ENCODE data around the gene CALD1.

The CALD1 gene

GRCh38 chr7:134826105-134826504 lies 46.7 kb downstream of the CALD1 start:
- peak; percentile 57 for DNase-seq (ENCODE audit: low read depth)

- no peak for DNase-seq (ENCODE audit: low read depth)
These were observed 48.0 kb downstream of the CALD1 start for GRCh38 chr7:134827436-134827835.

GRCh38 chr7:134827889-134828288 lies 48.5 kb downstream of the CALD1 start:
- DNase-seq (ENCODE audit: low read depth) = peak; percentile 90

- DNase-seq (ENCODE audit: low read depth) = peak; percentile 49
These were observed 48.9 kb downstream of the CALD1 start for GRCh38 chr7:134828361-134828760.

- DNase-seq (ENCODE audit: low read depth) = no peak
These were observed 50.0 kb downstream of the CALD1 start for GRCh38 chr7:134829380-134829986.

GRCh38 chr7:134831862-134832261 lies 52.4 kb downstream of the CALD1 start:
- no peak for DNase-seq (ENCODE audit: low read depth)

- DNase-seq (ENCODE audit: low read depth) = peak; percentile 29
These were observed 52.9 kb downstream of the CALD1 start for GRCh38 chr7:134832367-134832766.

GRCh38 chr7:134834689-134835462 lies 55.4 kb downstream of the CALD1 start:
- no peak for DNase-seq (ENCODE audit: low read depth)

- DNase-seq (ENCODE audit: low read depth) = no peak
These were observed 56.0 kb downstream of the CALD1 start for GRCh38 chr7:134835463-134835823.

- peak; percentile 90 for DNase-seq (ENCODE audit: low read depth)
These were observed 57.0 kb downstream of the CALD1 start for GRCh38 chr7:134836447-134836846.

GRCh38 chr7:134839298-134839697 lies 59.9 kb downstream of the CALD1 start:
- DNase-seq (ENCODE audit: low read depth) = no peak

GRCh38 chr7:134842062-134842461 lies 62.6 kb downstream of the CALD1 start:
- no peak for DNase-seq (ENCODE audit: low read depth)

GRCh38 chr7:134842886-134843430 lies 63.5 kb downstream of the CALD1 start:
- no peak for DNase-seq (ENCODE audit: low read depth)

- no peak for DNase-seq (ENCODE audit: low read depth)
These were observed 64.8 kb downstream of the CALD1 start for GRCh38 chr7:134844200-134844599.

- no peak for DNase-seq (ENCODE audit: low read depth)
These were observed 66.0 kb downstream of the CALD1 start for GRCh38 chr7:134845461-134845860.

GRCh38 chr7:134847851-134848588 lies 68.6 kb downstream of the CALD1 start:
- no peak for DNase-seq (ENCODE audit: low read depth)

- DNase-seq (ENCODE audit: low read depth) = no peak
These were observed 70.6 kb downstream of the CALD1 start for GRCh38 chr7:134850066-134850465.

- no peak for DNase-seq (ENCODE audit: low read depth)
These were observed 71.7 kb downstream of the CALD1 start for GRCh38 chr7:134851141-134851540.

- no peak for DNase-seq (ENCODE audit: low read depth)
These were observed 73.2 kb downstream of the CALD1 start for GRCh38 chr7:134852625-134853024.

GRCh38 chr7:134854816-134855215 lies 75.4 kb downstream of the CALD1 start:
- DNase-seq (ENCODE audit: low read depth) = peak; percentile 80

- DNase-seq (ENCODE audit: low read depth) = no peak
These were observed 76.0 kb downstream of the CALD1 start for GRCh38 chr7:134855442-134855841.

GRCh38 chr7:134856091-134856490 lies 76.7 kb downstream of the CALD1 start:
- DNase-seq (ENCODE audit: low read depth) = no peak

- no peak for DNase-seq (ENCODE audit: low read depth)
These were observed 77.3 kb downstream of the CALD1 start for GRCh38 chr7:134856691-134857090.

Data from stromal cell of bone marrow (primary cell).